HG03378 (cell line): ENCODE results near the gene TWIST2.

Source experiments
- ATAC-seq: cut with Tn5 transposase; IDR thresholded peaks from one replicate; pipeline ENCODE4 v1.9.1; 2021; ENCODE audit warnings: mild to moderate bottlenecking, moderate library complexity; ENCODE audit not compliant: unreplicated experiment

The TWIST2 gene

GRCh38 chr2:238949710-238950345, 101.9 kb downstream of the TWIST2 start:
- ATAC-seq: no peak

GRCh38 chr2:238950551-238950950, 102.7 kb downstream of the TWIST2 start:
- ATAC-seq: no peak

- ATAC-seq: no peak
These were observed 104.5 kb downstream of the TWIST2 start for GRCh38 chr2:238952261-238952919.

GRCh38 chr2:238954841-238955591, 107.1 kb downstream of the TWIST2 start:
- no peak for ATAC-seq

GRCh38 chr2:238955648-238956531, 108.0 kb downstream of the TWIST2 start:
- no peak for ATAC-seq

- ATAC-seq: no peak
These were observed 108.8 kb downstream of the TWIST2 start for GRCh38 chr2:238956676-238957075.
